Eye (tissue), 1 donor: ENCODE measurements around the gene KLHDC2.
A peak's percentile ranks its signal among the peaks of the same experiment; 100 is the strongest.
"Not testable (repeated sequence)": the region's sequence is repeated elsewhere in the genome, so short reads cannot be mapped to it uniquely, and the experiment has no call there.

Source experiments
- DNase-seq: peaks from one replicate; pipeline ENCODE4 v3.0.0-alpha.2; 2015

Gene KLHDC2, protein sequence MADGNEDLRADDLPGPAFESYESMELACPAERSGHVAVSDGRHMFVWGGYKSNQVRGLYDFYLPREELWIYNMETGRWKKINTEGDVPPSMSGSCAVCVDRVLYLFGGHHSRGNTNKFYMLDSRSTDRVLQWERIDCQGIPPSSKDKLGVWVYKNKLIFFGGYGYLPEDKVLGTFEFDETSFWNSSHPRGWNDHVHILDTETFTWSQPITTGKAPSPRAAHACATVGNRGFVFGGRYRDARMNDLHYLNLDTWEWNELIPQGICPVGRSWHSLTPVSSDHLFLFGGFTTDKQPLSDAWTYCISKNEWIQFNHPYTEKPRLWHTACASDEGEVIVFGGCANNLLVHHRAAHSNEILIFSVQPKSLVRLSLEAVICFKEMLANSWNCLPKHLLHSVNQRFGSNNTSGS

DNA sequence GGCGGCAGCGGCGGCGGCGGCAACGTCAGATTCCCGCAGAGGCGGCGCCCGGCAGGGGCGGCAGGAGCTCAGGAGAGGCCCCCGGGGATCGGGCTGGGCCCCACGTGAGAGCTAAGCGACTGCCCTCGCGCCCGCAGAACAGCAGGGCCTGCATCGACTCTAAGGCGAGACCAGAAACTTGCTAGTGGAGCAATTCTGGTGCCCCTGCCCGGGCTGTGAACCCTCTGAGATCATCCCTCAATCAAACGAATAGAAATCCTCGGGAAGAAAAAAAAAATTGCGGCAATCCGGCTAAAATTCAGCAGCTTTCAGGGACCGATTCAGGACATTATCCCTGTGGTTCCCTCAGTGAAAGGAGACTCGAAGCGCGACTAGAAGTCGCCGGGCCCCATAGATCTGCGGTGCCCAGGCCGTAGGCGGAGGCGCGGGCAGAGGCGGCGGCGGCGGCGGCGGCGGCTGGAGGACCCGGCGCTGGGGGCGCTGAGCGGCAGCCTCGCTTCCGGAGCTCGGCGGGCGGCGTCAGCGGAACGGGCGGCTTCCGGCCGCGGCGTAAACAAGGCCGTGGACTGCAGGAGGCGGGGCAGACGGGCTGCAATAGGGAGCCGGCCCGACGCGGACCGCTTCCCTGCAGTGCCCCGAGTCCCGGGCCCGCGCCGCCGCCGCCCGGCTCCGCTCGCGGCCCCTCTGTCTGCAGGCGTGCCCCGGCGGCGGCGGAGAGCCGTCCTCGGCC is at the start of gene KLHDC2:
Gene KLHDC2, plus strand, starts transcription at position 583 of the 730 bp plus-strand sequence. CDS start 316 bp downstream, outside the sequence.
- peak; percentile 95 for DNase-seq

DNA sequence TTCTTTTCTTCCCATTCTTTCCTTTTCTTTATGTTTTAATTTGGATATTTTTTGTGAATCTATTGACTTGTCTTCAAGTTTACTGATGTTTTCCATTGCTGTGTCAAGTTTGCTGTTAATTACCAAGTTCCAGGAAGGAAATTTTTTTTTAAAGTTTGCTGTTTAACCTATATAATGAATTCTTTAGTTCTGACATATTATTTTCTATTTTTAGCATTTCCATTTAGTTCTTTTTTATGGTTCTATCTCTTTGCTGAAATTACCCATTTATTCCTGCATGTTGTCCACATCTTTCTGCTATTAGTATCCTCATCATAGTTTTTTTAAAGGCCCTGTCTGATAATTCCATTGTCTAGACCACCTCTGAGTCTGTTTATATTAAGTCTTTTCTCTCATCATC is 47.2 kb upstream of the KLHDC2 start:
- no peak for DNase-seq

DNA sequence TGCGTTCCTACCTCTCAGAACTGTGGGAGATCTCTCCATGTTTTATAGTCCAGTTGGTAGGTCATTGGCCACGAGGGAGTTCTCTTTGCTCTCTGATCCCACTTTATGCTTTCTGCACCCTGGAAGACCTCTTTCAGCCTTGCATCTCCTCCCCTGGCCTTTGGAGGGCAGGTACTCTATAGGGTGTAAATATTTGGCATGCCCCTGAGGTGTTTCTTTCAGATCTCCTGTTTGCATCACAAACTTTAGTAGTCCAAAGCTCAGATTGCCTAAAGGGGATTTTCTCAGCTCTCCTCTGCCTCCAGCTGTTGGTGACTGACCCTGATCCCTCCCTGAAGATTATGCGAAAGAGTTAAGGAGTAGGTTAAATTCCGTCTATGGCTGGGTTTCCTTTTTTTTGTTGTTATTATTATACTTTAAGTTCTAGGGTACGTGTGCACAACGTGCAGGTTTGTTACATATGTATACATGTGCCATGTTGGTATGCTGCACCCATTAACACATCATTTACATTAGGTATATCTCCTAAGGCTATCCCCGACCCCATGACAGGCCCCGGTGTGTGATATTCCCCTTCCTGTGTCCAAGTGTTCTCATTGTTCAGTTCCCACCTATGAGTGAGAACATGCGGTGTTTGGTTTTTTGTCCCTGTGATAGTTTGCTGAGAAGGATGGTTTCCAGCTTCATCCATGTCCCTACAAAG is 46.1 kb upstream of the KLHDC2 start:
- DNase-seq, result not testable (repeated sequence)

DNA sequence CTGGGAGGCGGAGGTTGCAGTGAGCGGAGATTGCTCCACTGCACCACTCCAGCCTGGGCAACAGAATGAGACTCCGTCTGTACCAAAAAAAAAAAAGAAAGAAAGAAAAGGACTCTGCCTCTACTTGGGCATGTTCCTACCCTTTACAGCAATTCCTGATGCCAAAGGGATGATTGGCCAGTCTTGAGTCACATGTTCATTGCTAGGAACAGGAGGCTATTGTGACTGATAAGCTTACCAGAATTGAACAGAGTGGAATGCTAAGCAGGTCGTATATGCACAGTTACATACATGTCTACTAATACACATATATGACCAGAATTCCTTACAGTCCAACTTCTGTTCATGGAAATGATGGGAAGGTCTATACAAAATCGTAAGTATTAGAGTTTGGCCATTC is 40.8 kb upstream of the KLHDC2 start:
- no peak for DNase-seq

DNA sequence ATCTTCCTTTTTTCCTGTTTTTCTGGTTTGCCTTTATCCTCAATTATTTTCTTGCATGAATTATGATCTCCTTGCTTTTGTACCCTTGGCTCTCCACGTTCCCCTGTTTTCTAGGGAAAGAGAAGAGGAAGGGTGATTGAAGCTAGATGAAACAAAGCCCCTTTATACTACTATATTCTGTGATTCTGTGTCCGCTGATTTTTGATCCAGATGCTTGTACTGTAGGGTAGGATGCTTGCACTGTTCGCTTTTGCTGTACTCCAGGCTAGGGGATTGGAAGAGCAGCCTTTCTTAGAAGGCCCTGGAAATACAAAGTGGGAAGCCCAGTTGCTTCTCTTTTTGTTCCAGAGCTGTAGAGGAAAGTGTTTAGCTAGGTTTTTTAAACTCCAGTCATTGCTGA is 35.1 kb upstream of the KLHDC2 start:
- DNase-seq, result no peak

DNA sequence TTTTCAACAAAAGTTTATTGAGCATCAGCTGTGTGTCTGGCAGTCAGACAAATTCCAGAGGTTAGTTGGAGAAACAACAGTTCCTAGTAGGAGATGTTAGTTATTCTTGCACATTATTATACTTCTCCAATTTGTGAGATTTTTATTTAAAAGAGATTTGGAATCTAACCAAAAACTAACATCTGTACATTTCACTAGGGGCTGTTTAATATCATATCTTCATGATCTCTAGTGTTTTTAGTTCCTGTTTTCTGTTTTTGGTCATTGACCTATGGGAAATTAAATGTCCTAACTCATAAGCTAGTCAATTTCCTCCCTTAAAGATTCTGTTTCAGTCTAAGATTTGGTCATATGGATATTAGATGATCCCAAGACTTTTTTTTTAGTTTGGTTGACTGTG is 34.1 kb upstream of the KLHDC2 start:
- DNase-seq, result no peak

DNA sequence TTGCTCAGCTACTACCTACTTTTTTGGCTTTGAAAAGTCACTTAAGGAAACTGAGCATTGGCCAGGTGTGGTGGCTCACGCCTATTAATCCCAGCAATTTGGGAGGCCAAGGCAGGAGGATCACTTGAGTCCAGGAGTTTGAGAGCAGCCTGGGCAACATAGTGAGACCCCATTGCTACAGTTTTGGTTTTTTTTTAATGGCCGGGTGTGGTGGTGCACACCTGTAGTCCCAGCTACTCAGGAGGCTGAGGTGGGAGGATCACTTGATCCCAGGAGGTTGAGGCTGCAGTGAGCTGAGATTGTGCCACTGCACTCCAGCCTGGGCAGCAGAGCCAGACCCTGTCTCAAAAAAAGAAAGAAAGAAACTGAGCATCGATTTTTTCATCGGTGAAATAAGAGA is 32.3 kb upstream of the KLHDC2 start:
- DNase-seq, result not testable (repeated sequence)

DNA sequence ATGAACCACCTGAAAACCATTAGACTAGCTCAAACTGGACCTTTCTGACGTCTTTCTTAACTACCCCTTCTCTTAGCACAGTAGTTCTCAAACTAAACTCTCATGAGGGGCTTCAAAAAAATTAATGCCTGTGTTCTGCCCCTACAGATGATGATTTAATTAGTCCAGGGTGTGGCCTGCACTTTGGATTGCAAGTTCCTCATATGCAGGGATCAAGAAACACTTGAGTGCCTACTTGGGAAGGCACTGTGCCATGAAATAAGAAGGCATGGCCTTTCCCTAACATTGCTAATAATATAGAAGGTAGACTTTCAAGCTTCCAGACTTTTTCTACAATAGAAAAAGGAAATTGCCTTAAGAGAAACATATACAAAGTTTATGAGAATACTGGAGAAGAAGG is 22.8 kb upstream of the KLHDC2 start:
- DNase-seq, result no peak

DNA sequence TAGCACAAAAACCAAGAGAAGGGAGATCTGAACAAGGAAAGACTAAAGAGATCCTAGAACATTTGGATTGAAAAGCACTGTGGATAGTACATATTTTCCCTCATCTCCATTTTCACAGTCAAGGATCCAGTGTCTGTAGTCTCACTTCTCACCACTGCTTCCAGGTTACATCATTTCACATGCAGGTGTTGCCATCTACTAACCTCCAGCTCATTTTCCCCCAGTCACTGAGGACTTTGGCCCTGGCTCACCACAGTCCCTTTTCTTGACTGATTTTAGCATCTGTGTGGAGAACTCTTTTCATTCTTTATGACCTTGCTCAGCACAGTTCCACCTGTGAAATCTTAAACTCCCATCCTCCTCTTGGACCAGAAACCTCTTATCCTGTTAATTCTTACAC is 21.5 kb upstream of the KLHDC2 start:
- not testable (repeated sequence) for DNase-seq

DNA sequence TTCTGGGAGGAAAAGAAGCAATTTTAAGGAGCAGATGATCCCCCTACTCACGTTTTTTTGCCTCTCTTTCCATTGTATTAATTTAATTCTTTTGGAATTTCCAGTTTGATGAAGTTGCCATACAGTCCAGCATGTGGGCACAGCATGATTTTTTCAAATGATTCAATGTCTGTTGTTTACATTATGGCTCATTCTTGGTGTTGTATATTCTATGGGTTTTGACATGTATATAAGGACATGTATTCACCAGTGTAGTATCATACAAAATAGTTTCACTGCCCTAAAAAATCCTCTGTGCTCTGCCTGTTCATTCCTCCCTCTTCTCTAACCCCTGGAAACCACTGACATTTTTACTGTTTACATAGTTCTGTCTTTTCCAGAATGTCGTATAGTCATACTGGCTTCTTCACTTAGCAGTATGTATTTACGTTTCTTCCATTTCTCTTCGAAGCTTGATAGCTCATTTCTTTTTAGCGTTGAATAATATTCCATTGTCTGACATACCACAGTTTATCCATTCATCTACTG is 13.3 kb upstream of the KLHDC2 start:
- DNase-seq, result no peak

DNA sequence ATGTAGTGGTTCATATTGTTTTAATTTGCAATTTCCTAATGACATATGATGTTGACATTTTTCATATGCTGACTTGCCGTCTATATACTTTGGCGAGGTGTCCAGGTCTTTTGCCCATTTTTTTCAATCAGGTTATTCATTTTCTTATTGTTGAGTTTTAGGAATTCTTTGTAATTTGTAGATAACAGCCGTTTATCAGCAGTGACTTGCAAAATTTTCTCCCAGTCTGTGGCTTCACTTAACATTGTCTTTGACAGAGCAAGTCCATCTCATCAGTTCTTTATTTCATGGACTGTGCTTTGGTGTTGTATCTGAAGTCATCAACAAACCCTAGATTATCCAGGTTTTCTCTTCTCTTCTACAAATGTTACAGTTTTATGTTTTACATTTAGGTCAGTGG is 12.6 kb upstream of the KLHDC2 start:
- no peak for DNase-seq

DNA sequence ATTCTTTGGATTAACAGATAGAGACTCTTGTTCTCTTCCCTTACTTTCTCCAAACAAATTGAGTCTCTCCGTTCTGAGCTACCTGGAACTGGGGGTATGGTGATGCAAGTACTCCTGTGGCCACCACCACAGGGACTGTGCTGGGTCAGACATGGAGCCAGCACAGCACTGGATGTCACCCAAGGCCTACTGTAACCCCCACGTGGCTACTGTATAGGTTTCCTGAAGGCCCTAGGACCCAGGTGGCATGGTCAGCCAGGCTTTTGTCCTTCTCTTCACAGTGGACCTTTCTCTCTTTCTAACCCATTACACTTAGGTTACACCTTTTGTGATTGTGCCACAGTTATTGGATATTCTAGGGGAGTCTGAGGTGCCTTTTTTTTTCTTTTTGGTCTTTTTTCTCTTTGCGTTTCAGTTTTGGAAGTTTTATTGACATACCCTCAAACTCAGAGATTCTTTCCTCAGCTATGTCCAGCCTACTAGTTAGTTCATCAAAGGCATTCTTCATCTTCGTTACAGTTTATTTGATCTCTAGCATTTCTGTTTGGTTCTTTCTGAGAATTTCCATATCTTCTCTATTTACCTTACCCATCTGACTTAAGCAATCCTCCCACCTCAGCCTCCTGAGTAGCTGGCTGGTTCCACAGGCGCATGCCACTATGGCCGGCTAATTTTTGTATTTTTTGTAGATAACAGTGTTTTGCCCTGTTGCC is 6.0 kb upstream of the KLHDC2 start:
- no peak for DNase-seq

DNA sequence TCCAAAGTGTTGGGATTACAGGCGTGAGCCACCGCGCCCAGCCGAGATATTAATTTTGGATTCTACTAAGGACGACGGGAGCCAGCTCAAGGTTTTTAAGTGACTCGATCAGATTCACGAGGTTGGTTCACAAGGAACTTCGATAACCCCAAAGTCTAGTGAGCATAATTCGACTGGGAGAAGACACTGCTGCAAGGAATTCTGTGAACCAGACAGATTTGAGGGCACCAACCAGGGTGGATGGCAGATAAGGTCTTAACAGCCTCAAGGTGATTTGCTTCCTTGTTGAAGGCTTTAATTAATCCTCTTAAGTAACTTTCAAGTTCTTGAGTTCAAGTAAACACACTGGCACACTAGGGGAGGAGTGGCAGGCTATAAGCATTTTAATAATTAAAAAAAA is 1.1 kb upstream of the KLHDC2 start:
- DNase-seq, result no peak

DNA sequence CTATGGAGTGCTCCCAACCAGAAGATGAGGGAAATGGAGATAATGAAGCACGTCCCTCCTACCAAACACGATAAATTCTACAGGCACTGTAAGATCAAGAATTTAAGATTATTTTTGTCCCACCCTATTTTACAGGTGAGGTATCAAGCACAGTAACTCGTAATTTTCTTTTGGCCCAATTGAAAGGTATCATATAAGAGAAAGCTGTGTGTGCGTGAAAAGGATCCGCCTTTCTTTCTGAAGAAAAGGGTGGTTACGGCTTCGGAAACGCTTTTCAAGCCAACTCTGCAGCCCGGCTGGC is 733 bp upstream of the KLHDC2 start:
- no peak for DNase-seq

DNA sequence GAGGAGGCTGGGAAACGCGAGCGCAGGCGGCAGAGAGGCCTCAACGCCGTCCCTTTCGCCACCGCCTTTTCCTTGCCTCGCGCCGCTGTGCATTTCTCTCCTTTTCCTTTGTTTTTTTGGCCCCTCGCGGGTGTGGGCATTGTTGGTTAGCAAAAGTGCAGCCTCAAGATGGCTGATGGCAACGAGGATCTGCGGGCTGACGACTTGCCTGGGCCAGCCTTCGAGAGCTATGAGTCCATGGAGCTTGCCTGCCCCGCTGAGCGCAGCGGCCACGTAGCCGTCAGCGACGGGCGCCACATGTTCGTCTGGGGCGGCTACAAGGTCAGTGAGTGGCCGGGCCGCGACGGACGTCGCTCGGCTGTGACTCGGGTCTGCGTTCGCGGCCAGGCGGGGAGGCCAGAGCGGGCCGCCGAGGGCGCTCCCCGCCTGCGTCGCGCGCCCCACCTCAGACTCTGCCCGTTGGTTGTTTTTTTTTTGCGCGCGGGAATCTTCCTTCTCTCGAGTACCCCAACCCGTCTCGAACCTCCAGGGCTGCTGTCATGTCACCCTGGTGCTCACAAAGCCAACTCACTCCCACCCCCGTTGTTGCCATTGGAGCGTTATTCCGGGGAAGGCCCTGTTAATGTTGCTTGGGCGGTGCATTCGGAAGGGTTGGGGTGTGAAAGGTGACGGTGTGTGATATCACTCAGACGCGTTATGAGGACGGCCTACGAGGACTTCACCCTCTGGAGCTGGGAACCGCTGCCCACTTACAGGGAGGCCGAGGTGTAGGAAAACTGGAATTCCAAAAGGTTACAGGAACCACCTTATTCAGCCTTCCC is 558 bp downstream of the KLHDC2 start:
- DNase-seq, result peak; percentile 85

DNA sequence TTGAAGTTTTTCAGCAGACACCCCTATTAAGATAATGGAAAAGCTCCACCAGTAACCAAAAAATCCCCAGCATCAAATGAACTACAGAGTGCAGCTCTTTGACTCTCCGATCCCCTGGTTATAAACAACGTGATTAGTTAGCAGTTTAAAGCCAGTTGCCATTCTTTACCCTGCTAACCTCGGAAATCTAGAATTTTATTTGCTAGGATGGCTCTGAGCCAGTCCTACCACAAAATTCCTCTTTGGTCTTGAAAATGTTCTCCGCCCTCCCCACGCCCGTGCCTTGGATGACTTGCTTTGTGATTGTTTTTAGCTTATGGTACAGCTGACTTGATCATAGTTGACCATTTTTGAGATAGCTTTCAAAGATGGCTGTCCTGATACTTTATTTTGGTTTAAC is 1.2 kb downstream of the KLHDC2 start:
- DNase-seq, result no peak

DNA sequence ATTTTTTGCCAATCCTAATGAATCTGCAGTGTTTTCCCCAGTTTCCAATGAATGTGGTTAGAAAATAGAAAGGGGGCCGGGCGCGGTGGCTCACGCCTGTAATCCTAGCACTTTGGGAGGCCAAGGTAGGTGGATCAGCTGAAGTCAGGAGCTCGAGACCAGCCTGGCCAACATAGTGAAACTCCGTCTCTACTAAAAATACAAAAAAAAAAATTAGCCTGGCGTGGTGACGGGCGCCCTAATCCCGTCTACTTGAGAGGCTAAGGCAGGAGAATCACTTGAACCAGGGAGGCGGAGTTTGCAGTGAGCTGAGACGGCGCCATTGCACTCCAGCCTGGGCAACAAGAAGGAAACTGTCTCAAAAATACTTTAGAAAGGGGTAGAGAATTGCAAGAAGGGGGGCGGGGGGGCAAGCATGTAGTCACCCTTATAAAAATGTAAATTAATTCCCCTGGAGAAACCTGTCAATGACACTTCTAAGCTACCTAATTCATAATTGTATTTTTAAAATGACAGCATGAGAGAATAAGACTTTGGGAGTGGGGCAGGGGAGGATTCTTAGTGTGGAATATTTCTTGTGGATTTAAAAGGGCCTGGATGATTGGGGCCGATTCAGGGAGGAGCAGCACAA is 1.7 kb downstream of the KLHDC2 start:
- DNase-seq, result no peak

DNA sequence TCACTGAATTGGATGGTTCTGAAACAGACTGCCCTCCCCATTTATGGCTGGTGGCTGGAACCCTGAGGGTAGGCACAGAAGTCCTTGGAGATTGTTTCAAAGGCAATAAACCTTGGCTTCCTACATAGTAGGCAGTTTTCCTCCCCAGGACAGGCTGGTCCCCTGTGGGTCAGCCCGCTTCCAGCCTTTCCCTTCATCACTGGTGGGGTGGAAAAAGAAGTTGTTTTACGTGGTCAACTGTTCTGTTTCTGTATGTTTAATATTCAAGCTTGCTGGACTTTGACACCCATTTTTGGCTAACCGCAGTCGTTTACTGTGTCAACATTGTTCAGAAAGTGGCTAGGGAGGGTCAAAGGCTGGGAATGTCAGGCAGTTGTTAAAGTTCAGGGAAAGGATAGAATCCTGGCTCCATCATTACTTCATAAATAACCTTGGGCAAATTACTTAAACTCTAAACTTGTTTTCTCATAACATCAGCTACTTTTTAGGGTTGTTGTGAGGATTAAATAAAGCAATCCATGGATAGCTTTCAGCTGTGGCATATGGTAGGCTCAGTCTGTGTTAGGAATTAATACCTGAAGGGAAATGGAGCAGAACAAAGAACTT is 2.4 kb downstream of the KLHDC2 start:
- peak; percentile 14 for DNase-seq

DNA sequence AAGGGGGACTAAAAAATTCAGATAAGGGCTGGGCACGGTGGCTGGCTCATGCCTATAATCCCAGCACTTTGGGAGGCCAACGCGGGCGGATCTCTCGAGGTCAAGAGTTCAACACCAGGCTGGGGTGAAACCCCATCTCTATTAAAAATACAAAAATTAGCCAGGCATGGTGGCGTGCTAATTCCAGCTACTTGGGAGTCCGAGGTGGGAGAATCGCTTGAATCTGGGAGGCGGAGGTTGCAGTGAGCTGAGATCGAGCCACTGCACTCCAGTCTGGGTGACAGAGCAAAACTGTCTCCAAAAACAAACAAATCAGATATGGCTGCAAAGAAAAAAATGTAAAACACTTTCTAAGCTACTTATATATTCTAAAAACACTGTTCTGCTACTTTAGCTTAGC is 3.7 kb downstream of the KLHDC2 start:
- DNase-seq, result not testable (repeated sequence)

DNA sequence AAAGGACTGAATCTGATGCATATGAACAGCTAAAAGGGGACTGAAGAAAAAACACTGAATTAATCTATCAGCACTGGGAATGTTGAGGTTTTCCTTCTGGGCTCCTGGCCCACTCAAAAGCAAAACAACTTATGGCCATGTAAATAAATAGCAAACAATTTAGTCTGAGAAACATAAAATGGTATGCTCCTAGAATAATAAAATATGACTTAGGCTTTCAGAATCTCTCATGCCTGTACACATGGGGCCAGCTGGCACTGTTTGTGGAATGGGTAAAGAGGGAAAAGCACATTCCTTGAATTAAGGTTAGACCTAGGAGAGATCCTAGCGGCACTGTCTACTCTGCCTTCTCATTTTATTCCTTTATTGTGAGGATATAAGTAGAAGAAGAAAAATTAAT is 6.2 kb downstream of the KLHDC2 start:
- no peak for DNase-seq

DNA sequence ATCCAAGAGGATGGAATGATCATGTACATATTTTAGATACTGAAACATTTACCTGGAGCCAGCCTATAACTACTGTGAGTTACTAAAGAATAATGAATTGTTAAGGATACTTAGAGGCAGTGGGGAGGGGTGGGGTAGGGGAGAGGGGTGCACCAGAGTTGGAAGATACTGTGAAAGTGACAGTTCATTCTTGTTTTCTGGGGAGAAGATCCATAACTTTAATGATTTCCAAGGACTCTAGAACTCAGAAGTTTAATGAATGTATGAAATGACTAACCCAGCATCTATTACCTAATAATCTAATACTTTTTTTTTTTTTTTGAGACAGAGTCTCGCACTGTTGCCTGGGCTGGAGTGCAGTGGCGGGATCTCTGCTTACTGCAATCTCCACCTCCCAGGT is 10.5 kb downstream of the KLHDC2 start:
- DNase-seq, result no peak
